GM21447 (cell line): ENCODE results near the gene LIMA1.
"Not testable (repeated sequence)": the region's sequence is repeated elsewhere in the genome, so short reads cannot be mapped to it uniquely, and the experiment has no call there.

ENCODE experiments used
- ATAC-seq: cut with Tn5 transposase; IDR thresholded peaks from one replicate; pipeline ENCODE4 v1.9.1; 2021; ENCODE audit not compliant: unreplicated experiment

LIMA1 gene

DNA sequence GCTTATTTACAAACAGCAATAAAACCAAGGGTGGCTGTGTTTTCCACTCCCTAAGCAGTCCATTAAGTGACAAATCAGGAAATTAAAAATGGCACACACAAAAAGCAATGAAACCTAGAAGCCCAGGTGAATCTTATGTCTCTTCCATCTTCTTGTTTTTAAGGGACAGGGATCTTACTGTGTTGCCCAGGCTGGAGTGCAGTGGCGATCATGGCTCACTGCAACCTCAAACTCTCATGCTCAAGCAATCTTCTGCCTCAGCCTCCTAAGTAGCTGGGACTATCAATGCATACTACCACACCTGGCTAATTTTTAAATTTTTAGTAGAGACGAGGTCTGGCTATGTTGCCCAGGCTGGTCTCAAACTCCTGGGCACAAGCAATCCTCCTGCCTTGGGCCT is 63.8 kb downstream of the LIMA1 start:
- ATAC-seq = no peak

DNA sequence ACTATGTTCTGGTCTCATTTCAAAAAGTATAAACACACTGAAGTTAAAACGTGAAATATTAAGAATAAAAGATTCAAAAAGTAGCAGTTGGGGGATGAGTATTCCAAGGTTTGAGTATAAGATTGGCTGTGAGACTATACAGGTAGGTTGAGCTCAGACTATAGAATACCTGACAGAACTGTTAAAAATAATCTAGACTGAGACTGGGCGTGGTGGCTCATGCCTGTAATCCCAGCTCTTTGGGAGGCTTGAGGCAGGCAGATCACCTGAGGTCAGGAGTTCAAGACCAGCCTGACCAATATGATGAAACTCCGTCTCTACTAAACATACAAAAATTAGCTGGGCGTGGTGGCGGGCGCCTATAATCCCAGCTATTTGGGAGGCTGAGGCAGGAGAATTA is 64.3 kb downstream of the LIMA1 start:
- ATAC-seq = not testable (repeated sequence)

DNA sequence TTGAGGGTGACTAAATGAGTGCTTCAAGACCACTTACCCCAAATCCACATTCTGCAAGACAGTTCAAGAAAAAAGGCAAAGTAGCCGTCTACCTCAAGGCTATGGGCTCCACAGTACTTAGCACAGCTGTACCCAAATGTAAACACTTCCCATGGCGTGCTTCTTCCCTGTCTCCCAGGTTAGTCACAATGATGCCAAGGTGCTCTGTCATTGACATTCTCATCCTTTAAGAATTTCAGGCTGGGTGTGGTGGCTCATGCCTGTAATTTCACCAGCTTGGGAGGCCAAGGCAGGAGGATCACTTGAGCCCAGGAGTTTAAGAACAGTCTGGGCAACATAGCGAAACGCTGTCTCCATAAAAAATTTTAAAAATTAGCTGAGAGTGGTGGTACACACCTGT is 64.9 kb downstream of the LIMA1 start:
- no peak for ATAC-seq

DNA sequence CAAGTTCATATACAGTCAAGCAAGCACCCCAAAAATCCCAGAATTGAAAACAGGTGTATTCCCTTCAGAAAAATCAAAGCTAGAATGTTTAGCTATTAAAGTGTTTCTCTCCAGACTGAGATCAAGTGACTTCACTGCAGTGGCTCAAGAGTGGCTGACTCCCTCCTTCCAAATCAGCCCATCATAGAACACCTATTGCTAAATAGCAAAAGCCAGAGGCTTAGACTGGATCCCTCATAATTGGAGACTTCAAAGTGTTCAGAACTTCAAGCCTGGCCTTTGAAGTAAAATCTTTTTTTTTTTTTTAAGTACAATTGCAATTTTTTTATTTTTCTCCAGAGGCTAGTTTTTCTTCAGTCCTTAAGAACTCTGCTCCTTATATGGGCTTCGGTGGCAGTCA is 66.1 kb downstream of the LIMA1 start:
- no peak for ATAC-seq

DNA sequence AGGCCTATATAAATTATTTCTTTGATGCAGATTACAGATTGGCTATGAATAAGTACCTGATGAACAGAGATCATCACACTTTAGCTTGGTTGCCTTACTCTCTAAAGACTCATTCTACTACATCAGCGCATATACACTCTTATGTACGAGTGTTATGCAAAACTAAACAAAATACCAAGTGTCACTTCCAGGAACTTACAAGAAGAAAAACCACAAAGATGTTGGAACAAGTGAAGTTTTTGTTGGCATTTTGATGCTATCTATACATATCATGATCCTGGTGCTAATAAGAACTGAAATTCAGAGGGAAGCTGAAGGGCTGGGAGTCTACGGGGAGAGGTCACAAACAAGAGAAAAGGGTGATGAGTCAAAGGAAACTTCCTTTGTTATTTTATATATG is 68.3 kb downstream of the LIMA1 start:
- ATAC-seq = no peak

DNA sequence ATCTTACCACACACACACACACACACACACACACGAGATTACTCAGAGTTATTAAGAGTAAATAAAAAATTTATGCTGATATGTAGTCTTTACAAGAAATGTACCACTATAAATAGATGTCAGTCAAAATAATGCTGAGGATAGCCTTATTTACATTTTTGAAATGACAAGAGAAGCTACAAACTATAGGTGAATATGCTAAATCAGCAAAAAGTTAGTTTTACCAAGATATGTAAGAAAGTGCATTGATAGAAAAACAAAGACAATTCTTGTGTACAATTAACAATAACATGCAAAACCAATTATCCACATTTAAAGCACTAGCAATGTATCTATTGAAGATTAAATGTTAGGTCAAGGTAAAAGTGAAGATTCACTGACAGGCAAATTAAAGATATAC is 69.3 kb downstream of the LIMA1 start:
- ATAC-seq = no peak

DNA sequence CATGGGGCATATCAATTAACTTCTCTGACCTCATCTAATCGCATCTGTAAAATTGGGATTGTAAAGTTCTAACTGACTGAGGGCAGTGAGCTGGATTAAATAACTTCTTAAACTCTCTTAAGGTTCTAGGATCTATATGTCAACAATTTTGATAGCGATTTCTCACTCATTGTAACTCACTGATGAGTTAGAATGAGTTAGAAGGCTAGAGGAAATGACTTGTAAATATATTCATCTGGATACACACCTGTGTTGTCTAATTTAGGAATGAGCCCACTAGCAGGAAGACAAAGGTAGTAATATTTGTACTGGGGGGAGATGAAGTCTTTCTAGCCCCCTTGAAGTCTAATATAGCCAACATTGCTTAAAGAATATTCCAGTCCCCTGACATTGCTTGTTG is 69.9 kb downstream of the LIMA1 start:
- ATAC-seq = no peak

DNA sequence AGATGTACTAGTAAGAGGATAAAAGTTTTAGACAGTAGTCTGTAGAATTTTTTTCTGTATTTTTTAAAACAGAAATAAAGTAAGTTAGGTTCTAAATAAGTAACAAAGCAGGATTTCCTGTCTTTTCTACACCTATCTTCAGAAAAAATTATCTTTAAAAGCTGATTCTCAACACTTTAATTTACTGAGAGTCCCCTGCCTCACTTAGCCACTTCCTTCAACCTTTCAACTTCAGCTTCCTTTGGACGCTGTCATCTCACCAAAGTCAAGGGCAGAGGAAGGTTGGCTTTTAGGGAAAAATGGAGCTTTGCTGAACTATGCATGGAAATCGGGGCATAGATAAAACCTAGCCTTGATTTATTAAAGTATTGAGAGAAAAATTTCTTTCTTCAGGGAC is 71.3 kb downstream of the LIMA1 start:
- no peak for ATAC-seq

DNA sequence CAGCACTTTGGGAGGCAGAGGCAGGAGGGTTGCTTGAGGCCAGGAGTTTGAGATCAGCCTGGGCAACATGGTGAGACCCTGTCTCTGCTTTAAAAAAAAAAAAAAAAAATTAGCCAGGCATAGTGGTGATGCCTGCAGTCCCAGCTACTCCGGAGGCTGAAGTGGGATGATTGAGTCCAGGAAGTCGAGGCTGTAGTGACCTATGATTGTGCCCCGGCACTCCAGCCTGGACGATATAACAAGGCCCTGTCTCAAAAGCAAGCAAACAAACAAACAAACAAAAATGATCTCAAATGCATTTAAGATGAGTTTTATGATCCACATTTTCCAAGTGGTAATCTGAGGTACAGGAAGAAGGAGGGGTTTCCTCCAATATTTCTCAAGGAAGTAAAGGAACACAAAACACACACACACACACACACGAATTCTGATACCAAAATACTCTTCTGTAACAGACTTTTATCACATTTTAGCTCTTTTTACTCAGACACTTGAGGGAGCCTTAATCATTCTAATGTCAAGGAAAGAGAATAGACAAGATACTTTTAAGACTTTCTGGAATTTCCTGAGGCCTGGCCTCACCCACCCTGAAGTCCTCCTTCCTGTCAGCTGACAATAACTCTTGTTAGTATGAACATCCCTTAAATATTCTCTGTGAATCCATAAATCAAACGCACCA is 71.8 kb downstream of the LIMA1 start:
- no peak for ATAC-seq

DNA sequence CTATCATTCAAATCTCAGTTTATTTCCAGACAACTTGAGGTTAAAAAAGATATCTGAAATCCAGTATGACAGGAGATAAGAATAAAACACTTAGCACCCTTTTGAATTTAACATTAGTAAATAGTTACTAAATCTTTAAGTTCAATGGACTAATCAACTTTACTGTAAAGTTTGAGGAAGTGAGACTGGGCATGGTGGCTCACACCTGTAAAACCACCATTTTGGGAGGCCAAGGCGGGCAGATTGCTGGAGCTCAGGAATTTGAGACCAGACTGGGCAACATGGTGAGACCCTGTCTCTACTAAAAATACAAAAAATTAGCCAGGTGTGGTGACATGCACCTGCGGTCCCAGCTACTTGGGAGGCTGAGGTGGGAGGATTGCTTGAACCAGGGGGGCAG is 75.9 kb downstream of the LIMA1 start:
- ATAC-seq = no peak

DNA sequence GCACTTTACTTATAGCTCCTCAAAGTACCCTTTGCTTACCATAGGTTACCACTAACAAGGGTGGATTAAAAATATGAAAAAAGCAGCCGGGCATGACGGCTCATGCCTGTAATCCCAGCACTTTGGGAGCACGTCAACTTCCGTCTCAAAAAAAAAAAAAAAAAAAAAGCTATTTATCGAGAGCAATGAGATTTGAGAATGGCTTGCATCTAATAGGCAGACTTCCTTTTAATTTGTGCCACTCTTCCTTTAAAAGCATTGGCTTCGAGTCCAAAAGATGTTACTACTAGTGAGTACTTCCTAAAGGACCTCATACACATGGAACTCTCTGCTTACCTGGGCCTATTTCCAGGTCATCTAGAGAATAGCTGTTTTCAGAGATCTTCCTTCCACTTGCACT is 77.7 kb downstream of the LIMA1 start:
- ATAC-seq = no peak

DNA sequence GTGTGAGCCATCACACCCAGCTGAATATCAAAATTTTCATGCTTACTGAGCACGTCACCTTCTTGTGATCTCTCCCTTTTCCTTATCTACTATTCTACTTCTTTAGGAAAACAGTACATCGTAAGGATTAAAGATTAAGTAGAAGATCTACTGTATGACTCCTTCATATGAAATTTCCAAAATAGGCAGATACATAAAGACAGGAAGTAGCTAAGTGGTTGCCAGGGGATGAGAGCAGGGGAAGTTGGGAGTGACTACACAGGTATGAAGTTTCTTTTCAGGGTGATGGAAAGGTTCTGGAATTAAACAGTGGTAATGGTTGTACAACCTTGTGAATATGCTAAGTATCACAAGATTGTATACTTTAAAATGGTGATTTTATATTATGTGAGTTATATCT is 79.6 kb downstream of the LIMA1 start:
- no peak for ATAC-seq

DNA sequence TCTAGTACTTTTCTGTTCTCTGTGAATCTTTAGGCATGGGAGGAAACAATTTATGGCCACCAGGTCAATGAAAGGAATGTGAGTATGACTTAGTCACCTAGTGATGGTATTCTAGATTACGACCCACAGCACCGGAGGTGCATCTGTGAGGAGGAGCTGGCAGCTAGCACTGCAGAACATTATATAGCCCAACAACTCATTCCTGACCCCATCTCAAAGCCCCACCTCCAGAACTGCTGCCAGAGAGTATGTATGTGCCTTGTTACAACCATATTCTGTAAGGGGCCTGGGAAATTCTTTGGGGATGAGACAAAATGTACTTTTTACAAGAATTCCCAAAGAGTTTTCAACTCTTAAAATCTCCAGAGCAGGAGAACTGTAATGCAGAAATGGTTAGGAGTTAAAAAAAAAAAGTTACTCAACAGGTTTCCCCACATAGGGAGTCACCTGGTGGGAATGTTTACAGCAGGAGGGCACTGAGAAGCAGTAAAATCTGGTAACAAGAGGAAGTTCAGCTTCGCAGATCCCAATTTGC is 81.3 kb downstream of the LIMA1 start:
- no peak for ATAC-seq

DNA sequence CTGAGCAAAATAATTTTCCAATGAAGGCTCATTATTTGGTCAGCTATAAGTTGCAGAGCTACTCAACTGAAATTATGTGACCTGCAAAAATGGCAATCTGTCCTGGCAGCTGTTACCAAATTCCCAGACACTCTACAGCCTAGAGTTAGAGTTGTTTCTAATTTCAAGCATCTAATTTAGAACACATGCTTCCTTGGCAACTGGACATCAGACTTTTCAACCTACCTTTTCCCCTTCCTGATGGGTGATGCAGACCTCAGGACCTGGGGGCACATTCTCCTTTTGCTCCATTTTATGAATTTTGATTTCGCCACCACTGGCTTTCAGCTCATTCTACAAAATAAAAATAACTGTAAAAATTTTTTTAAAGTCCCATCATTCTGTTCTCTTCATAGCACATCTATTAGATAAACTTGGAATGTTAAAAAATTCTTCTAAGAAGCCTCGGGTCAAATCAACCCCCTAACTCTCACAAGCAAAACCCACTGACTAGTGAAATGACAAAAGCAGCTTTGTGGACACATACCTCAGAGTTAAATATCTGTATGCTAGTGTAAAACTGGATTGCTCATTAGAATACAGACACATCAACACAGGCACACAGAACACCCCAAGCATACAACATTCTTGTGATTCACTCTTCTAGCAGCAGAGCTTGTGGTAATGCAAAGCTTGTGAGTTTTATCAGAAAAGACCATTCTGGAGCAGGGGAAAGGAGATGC is 82.6 kb downstream of the LIMA1 start:
- no peak for ATAC-seq

DNA sequence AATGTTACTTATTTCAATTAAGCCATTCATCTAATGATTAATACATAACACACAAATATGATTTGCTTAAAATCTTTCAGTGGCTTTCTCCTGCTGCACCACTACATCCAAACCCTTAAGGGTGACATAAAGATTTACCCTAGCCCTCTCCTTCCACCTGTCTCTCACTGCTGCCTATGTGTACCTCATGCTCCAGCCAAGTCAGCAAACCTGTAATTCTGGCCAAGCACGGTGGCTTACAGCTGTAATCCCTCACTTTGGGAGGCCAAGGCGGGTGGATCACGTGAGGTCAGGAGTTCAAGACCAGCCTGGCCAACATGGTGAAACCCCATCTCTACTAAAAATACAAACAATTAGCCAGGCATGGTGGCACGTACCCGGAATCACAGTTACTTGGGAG is 84.5 kb downstream of the LIMA1 start:
- no peak for ATAC-seq

DNA sequence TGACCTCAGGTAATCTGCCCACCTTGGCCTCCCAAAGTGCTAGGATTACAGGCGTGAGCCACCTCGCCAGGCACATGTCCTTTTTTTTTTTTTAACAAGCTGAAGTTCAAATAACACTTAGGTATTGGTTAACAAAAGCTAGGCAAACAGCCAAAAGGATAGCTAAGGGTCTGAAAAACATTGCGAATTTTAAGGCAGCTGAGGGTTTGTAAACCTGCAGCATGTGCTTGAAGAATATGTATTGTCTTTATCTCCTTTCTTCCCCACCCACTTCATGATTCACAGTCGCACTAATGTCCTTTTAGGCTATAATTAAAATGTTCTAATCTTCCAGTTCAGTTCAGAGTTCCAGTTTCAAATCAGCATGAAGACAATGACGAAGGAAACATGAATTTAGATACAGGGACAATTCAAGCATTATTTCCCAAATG is 86.0 kb downstream of the LIMA1 start:
- ATAC-seq = no peak

DNA sequence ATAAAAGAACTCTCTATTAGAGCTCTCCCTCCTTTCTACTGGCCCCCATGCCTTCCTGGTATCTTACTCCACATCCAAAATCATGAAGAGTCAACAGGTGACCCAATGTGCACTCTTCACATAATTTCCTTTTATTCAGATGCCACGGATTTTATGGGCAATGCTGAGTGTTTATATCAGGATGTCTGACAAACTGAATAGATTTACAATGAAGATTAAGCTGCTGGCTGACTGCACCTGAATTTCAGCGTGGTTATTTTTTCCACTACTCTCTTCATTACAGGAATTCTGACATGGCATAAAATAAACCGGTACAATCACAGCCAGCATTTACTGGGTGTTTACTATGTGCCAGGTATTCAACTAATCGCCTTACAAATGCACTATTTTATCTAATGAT is 86.8 kb downstream of the LIMA1 start:
- no peak for ATAC-seq

DNA sequence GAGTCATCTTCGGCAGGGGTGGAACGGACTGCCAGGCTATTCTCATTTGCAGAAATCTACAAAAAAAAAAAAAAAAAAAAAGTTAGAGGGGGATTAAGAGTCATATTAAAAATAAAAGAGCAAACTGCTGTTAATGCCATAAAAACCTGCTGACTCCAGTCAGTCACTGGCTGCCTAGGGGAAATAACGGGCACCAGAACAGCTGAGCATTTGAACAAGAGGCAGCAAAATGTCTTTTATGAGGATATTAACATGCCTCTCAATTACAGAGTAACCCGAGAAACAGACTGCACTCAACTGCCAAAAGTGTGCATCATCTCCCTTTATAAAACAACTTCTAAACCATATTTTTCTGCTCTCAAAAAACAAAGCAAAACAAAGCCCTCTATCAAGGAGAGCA is 87.5 kb downstream of the LIMA1 start:
- no peak for ATAC-seq

DNA sequence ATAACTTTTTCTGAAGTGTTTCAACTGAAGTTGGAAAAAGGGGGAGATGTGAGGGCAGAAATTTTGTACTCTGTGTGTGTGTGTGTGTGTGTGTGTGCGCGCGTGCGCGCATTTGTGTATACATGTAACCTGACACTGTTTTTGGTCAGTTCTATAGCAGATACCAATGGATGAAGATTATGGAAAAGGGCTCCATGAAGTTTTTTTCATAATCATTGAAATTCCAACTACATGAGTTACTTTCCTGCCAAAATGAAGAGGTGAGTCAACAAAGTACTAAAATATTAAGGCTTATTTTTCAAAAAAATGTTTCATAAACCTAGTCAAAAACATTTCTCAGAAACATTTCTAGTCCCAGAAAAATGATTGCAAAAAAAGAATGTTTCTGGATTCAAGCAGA is 90.4 kb downstream of the LIMA1 start:
- no peak for ATAC-seq

DNA sequence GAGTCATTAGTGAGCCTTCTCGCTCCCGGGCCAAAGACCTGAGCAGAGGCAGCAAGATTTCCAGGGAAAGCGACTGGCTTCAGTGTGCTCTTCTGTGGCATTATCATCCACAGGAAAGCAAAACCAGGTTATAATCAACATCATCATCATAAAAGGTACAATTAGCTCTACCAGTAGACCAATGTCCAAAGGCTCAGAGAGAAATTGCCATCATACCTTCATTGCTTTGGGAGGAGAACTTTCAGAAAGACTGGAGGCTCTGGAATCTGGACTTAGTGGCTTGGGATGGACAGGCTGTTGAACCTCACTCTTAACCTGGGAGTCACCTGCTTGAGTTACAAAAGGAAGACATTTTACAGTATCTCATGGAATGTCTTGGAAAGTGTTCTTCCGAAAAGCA is 91.1 kb downstream of the LIMA1 start:
- no peak for ATAC-seq

DNA sequence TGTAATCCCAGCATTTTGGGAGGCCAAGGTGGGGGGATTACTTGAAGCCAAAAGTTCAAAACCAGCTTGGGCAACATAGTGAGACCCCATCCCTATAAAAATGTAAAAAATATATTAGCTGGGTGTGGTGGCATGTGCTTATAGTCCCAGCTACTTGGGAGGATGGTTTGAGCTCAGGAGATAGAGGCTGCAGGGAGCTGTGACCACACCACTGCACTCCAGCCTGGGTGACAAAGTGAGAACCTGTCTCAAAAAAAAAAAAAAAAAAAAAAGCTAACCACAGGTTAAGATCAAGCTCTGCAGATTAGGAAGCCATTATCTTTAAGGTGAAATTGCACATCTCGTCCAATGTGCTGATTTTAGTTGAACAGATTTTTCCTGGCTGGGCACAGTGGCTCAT is 92.5 kb downstream of the LIMA1 start:
- ATAC-seq = no peak

DNA sequence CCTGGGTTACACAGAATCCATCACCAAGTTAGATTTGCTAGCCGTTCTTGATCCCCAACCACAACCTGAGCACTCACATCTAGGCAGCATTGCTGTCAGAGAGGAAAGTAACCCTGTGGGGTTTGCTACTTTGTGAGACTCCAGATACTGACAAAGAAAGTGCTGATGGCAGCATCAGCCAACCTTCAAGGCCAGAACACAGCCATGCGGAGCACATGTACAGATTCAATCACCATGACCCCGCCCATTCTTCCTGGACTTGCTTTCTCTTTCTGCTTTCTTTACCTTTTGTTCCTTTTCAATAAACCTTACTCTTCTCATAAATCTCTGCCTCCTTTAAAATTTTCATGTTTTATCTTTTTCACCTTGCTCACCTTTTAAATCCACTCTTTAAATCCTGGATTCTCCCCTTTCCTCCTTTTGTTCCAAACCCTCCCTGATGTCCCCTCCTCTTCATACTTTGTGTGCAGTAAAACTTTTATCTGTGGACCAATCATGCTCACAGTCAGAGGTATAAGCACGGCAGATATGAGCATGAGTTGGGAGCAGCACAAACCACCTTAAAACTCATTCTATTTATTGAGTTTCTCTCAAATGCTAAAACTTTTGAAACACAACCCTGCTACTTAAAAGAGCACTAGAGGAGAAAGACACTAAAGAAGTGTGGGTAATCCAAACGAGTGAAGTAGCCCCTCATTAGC is 94.3 kb downstream of the LIMA1 start:
- ATAC-seq = no peak
